Cerebellar nuclear complex (tissue), 1 donor: Measurements from ENCODE around the gene TMPRSS9.
"Not testable (repeated sequence)": the region's sequence is repeated elsewhere in the genome, so short reads cannot be mapped to it uniquely, and the experiment has no call there.

Source experiments
- DNase-seq, 2 experiments: peaks; one replicate each; lab custom pipeline; 2025; lab: John Stamatoyannopoulos, UW

Gene TMPRSS9

DNA sequence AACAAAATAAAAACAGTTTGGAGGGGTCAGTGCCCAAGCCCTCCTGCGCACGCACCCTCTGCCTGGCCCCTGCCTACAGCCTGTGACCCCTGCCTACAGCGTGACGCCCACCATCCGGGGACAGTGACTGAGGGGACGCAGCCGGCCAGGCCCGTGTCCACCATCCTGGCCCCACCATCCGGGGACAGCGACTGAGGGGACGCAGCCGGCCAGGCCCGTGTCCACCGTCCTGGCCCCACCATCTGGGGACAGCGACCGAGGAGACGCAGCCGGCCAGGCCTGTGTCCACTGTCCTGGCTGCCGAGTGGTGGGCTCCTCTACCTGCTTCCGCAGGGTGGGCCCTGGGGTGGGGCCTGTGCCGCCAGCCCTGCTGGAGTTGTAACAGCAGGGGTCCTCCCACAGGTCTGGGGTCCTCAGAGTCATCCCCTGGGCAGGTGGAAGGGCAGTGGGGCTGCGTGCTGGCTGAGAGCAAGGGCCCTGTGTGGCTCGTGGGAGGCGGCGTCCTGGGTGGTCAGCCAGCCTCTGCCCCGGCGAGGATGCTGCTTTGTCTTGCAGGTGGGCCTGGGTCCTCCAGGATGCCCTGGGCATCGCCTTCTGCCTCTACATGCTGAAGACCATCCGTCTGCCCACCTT lies 17.3 kb upstream of the TMPRSS9 start:
- no peak for DNase-seq

DNA sequence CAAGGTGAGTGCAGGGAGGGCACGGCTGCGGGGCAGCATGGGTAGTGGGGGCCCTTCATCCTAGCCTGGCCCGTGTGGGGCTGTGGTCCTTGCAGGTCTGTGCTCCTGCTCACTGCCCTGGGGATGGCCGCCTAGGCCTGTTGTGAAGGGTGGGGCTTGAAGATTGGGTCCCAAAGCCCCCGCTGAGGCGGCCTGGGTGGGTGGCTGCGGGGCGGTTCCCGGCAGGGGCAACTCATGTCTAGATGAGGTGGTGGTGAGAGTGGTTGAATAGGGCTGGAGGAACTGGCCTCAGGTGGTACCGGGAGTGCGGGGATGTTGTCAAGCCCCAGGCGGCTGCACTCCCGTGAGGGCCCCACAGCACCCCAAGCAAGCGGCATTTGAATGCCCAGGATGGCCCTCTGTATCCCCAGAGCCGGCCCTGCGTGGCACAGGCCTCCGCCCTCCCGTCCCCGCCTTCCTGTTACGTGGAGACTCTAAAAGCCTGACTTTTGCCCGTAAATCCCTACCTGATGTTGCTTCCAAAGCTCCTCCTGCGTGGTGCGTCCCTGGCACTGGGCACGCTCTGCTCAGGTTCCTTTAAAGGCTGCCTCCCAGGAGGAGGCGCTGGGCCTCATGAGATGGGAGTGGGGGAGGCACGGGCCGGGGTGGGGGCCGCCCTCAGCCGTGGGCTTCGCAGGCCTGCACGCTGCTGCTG lies 16.6 kb upstream of the TMPRSS9 start:
- no peak for DNase-seq

DNA sequence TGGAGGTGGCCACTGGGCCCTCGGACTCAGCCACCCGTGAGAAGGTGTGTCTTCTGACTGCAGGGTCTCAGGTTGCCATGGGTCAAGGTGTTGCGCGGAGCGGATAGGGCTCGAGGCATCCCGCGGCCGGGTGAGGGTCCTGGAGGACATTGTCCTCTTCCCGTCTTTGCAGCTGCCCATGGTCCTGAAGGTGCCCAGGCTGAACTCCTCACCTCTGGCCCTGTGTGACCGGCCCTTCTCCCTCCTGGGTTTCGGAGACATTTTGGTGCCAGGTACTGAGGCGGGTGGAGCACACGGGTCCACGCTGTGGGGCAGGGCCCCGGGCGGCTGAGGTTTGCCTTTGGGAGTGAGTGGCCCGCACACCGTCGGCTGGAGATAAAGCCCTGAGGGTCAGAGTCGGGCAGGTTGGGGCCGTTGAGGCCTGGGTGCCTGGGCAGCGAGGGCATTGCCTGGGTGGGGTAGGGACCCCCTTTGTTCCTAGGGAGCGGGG lies 15.6 kb upstream of the TMPRSS9 start:
- no peak for DNase-seq

DNA sequence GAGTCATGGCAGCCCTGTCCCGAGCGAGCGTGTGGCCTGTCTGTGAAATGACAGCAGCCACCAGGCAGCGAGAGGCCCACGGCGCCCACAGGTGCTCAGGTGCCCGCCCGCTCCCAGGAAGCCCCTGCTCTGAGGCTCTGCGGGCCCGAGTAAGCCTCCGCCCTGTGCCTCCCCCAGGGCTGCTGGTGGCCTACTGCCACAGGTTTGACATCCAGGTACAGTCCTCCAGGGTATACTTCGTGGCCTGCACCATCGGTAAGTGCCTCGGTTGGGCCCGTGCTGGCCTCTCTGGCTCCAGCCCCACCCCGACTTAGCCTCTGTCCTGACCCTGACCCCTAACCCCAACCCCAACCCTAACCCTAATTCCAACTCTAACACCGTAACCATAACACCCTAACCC lies 15.0 kb upstream of the TMPRSS9 start:
- no peak for DNase-seq

DNA sequence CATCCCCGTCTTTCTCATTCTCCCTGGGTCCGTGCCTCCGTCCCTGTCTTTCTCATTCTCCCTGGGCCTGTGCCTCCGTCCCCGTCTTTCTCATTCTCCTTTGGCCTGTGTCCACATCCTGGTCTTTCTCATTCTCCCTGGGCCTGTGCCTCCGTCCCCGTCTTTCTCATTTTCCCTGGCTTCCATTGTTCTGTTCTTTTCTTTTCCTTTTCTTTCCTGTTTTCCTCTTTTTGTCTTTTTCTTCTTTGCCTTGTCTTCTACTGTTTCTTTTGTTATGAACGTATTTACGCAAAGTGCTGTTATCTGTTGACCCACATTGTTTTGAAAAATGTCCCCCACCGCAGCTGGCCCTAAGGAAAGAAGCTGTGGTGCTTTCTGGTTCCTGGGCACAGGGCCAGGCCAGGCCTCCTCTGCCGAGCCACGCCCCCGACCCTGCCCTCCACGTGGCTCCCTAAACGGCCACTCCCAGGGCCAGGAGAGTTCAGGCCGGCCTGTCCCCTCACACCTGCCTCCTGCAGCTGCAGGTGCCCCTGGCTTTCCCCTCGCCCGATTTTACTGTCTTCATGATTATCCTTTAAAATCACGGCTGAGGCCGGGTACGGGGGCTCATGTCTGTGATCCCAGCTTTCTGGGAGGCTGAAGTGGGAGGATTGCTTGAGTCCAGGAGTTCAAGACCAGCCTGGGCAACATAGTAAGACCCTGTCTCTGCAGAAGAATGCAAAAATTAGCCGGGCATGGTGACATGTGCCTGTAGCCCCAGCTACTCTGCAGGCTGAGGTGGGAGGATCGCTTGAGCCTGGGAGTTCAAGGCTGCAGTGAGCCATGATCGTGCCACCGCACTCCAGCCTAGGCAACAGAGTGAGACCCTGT lies 14.0 kb upstream of the TMPRSS9 start:
- DNase-seq, result no peak

DNA sequence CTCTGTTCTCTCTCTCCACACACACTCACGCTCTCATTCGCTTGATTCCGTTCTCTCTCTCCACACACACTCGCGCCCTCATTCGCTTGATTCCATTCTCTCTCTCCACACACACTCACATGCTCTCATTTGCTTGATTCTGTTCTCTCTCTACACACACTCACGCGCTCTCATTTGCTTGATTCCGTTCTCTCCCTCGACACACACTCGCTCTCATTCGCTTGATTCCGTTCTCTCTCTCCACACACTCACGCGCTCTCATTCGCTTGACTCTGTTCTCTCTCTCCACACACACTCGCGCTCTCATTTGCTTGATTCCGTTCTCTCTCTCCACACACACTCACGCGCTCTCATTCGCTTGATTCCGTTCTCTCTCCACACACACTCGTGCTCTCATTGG lies 10.2 kb upstream of the TMPRSS9 start:
- DNase-seq, result not testable (repeated sequence)

DNA sequence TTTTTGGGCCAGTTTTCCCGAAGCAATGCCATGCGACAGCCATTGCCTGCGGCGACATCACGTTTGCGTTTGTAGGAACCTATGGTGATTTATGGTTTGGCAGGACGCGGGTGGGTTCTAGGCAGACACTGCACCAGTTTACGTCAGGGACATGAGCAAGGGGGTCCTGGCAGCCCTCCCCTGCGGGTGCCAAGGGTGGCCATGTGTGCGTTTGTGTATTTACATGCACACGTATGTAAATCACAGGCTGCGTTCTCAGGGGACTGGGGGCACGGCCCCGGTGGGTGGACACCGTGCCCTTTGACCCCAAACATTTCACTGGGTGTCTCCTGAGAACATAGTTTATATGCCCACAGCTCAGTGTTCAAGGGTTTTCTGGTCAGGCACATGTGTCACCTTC lies 9.4 kb upstream of the TMPRSS9 start:
- no peak for DNase-seq

DNA sequence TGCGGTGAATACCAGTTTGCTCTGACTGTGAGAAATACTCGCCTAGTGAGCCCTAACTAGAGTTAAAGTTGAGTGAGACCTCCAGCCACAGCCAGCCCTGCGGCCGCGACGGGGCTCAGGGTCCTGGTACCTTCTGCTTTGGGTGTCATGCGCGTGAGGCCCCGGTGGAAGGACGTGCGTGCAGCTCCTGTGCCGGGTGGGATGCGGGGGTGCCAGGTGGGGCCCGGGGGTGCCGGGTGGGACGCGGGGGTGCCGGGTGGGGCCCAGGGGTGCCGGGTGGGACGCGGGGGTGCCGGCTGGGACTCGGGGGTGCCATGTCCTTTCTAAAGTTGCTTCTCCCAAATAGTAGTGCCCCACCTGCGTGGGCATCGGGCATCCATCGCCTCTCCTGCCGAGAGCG lies 8.5 kb upstream of the TMPRSS9 start:
- DNase-seq, result no peak

DNA sequence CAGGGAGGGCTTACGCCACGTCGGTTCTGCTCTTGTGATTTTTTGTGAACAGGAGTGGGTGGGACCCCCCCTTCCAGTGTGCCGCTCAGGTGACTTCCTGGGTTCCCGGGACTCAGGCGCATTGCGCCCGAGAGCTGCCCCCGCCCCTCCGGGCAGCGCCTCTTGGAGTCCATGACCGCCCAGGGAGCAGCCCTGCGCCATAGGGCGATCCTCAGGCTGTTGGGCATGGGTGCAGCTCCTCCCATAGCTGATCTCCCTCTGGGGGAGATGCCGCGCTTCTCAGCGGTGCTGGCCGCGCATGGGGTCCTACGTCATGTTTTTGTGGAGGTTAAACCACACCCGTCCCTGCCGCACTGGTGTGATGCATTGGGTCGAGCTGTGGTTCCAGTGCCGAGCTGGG lies 7.9 kb upstream of the TMPRSS9 start:
- no peak for DNase-seq

DNA sequence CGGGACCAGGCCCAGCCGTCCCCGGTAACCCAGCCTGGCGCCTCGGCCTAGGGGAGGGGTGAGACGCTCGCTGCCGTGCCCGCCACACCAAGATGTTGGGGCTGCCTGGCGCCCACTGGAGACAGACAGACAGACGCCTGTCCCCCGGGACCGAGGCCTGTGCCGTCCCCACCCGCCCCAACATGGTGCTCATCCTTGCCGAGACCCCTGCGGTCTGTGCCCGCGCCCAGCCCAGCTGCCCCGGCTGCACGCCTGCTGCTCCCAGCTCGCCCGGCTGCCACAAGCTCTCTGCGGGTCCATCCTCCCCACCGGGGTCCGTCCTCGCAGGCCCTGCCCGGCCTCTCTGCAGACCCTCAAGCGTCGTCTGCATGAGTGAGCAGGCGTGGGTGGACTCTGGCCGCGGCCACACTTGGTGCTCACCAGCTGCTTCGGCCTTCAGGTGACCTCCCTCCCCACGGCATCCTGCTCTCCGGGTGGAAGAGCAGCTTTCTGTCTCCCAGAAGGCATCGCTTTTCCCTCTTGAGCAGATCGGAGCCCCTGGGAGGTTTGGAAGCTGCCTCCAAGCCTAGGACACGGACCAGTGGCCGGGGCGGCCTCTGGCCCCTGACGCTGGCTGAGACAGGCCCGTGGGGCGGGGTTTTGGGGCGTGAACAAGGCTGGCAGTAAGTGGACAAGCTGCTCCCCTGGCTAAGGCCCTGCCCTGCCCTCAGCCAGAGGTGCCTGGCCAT lies 6.7 kb upstream of the TMPRSS9 start:
- DNase-seq, result no peak

DNA sequence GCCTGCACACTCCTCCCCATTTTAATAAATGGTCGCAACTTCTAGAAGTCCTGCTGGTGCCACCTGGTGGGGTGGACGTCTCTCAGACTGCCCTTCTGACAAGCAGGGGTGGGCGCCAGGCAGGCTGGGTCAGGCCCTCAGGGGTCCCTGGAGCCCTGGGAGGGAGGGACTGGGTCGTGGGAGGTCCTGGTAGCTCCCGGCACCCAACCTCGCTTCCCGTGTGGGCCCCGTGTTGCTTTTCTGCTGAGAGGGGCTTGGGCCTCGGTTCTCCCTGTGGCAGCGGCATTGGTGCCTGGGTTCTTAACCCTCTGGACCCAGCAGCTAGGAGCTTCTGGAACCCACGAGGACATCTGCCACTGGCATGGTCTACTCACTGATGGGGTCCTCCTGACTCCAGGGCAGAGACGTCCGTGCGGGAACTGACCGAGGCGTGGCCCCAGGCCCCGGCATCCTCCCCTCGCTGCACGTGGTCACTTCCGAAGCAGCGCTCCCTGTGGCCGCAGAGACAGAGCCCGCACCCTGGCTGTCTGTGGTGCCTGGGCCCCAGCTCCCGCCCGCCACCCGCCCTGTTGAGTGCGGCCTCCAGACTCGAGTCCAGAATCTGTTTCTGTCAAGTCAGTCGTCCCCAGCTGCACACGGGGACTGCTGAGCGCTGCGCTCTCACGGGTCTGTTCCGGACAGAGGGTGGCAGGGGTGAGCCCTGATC lies 6.0 kb upstream of the TMPRSS9 start:
- DNase-seq, result no peak

DNA sequence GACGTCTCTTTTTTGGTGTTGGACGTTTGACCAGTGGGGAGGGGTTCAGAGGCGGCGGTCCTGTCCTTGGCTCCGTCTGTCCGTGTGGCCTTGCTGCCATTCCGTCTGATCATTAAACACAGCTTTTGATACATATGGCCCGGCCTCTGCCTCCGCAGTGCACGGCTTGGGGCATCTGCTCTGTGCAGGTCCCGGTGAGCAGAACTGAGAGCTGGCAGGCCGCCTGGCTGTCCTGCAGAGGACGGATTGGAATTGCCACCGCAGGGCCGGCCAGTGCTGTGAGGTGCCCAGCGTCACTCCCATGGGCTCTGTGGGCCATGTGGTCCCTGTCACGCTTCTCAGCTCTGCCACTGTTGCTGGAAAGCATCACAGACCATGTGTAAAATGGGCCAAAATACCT lies 5.4 kb upstream of the TMPRSS9 start:
- no peak for DNase-seq

DNA sequence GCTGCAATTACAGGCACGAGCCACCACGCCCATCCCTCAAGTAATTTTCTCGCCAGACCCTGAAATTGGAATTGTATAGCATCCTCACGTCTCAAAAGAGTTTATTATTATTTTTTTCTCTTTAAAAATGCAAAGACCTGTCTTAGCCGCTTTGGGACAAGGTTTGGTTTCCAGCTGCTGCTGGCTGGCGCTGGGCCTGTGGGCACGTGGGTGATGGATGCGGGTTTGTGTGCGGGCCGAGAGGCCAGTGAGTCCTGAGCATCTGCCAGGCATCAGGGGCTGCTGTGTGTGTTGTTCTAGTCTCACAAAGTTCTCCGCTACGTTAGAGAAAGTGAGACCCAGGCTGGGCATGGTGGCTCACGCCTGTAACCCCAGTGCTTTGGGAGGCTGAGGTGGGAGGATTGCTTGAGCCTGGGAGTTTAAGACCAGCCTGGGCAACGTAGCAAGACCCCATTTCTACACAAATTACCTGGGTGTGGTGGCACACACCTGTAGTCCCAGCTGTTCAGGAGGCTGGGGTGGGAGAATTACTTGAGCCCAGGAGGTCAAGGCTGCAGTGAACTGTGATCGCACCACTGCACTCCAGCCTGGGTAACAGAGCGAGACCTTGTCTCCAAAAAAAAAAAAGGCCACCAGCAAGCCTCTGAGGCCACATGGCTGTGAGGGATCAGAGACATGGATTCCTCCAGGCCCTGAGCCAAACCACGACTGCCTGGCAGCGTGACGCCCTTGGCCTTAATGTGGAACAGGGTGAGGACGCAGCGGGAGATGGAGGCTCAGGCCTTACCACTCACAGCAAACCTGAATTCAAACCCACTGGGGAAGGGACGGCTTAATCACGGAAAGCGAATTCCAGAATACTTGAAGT lies 4.7 kb upstream of the TMPRSS9 start:
- no peak for DNase-seq

DNA sequence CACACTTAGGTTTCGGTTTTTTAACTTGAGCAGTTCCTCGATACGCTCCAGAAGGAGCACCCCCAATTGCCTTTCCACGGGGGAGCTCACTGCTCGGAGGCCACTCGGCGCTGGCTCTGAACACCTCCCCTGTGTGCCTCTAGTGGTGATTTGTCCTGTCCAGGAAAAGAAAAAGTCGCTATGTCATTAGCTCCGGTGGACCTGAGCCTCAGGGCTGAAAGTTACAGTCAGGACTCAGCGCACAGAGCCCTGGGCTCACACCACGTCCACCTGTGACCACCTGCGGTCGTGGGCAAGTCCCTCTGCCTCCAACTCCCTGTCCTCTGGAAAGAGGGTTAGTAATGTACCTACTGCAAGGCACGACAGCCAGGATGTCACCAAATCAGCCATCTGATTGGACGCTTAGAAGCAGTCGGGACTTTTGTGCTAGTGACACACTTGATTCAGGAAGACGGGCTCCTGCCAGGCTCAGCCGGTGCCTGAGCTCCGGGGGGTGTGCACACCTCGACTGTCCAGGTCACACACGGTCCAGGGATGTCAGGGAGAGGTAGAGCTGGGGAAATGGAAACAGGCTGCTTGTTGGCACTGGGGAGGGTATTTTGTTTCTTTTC lies 3.9 kb upstream of the TMPRSS9 start:
- DNase-seq, result no peak

DNA sequence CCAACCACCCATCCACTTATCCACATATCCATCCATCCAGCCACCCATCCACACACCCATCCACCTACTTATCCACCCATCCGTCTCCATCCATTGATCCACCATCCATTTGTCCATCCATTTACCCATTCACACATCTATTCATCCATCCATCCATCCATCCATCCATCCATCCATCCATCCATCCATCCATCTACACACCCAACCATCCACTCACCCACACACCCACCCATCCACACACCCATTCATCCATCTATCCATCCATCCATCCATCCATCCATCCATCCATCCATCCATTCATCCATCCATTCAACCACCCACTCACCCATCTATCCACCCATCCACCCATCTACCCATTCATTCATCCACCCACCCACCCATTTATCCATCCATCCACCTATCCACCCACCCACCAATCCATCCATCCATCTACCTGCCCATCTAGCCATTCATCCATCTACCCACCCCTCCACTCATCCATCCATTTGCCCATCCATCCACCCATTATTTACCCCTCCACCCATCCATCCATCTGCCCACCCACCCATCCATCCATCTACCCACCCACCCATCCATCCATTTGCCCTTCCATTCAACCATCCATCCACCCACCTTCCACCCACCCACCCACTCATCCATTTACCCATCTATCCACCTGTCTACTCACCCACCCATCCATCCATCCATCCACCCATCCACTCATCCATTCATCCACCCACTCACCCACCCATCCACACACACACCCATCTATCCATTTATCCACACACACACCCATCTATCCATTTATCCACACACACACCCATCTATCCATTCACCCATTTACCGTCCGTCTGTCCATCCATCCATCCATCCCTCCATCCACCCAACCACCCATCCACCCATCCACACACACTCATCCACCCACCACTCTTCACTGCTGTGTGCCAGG lies 2.5 kb upstream of the TMPRSS9 start:
- DNase-seq, result no peak

DNA sequence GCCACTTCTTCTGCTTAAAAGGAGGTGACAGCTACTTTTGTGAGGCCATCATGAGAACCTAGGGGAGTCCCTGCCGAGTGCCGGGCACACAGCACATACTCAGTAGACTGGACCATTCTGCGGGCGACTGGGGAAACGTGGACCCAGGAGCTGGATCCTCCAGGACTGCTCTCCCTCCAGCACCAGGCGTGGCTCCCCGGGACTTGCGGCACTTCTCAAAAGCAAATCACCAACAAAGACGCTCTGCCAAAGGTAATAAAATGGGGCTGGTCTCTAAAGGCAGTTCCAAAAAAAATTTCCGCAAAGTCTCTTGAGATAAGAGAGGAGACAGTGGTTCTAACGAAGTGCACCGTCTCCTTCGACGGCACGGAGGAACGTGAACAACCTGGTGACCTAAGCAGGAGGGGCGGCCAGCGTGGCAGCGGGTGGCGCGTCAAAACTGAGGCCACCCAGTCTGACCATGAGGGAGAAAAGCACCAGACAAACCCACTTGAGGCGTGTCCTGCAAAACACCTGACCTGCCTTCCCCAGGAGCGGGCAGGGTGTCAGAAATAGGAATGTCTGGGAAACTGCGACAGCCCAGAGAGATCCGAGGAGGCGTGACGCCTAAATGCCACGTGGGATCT lies 1.4 kb upstream of the TMPRSS9 start:
- no peak for DNase-seq

DNA sequence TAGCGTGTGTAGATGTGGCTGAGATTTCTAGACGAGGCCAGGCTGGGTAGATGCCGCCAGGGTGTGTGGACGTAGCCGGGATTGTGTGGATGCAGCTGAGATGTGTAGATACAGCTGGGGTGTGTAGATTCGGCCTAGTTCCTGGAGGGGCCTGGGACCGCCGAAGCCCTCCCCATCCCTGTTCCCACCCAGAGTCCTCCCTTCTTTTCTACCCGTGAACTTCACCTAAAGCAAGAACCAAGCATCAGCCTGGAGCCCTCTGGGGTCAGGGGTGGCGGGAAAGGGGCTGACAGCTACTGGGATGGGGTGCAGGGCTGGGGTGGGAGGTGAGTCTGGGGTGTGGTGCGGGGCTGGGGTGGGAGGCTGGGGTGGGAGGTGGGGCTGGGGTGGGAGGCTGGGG lies 768 bp downstream of the TMPRSS9 start:
- DNase-seq, result no peak

DNA sequence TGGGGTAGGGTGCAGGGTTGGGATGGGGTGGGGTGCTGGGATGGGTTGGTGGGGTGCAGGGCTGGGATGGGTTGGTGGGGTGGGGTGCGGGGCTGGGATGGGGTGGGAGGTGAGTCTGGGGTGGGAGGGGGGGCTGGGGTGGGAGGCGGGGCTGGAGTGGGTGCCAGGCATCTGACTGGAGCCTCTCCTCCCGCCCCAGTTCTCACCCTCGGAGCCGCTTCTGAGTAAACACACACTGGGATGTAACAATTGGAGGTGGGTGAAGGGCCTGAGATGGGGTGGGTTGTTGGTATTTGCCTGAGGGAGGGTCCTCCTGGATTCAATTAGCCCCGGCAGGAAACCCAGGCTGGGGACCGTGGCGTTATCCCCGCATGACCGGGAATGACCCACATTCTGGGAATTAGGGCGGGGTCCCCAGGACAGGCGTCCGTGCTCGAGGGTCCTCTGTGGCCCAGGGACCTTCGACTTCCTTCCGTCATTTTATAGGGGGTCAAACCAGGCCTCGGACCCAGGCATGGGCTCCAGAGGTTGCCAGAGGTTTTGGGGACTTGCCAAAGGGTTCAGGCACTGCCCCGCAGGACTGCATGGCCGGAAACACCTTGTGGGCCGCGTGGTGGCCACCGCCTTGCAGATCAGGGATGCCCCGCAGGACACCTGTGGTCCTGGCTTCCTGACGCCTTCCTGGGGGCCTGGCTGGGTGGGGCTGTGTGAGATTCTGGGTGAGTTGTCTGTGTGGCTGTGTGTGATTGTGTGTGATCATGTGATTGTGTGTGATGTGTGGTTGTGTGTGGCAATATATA lies 1.4 kb downstream of the TMPRSS9 start:
- DNase-seq, result no peak
